ENCODE measurements around the gene PLEKHM3. TPM values are rescaled to one million over a fixed set of nuclear protein-coding genes. Genes with fewer than 3 reads are reported as not detected.

The PLEKHM3 gene
- total RNA-seq, 1 donor from 2014 or later, result 14.8 TPM

DNA sequence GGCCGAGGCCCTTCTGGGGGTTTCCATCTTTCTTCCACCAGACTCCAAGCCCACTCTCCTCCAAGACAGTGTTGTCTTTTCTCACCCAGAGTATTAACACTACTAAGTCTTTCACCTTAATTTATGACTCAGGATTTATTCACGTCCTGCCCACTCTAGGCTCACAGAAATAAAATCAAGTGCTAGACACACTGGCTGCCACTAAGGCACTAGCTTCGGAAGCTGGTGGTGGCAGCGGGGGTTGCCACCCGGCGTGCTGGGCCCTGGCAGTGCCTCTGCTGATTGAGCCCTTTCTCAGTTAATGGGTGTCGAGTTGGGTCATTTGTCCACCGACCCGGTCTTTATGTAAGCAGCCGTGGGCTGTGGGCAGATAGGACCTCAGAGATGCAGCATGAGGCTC, 162.0 kb downstream of the PLEKHM3 start:
- DNase-seq (ENCODE audit: low read depth), result no peak

DNA sequence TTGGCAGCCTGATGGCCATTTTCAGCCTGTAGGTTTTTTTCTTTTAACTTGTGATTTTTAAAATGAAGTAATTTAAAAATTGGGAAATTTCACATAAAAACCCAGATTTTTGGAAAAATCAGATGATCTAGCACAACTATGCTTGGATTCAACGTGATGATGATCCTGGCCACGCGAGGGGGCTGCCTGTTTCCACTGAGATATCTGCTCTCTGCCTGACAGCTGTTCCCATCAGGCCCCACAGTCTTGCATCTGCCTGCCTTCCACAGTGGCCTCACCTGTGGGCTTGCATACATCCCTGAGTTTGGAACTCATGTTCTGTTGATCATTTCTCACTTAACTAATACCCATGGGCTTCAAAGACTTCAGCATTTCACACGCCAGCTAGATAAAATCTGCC, 163.5 kb downstream of the PLEKHM3 start:
- DNase-seq (ENCODE audit: low read depth), result no peak

- DNase-seq (ENCODE audit: low read depth), result no peak
These were observed 164.6 kb downstream of the PLEKHM3 start for GRCh38 chr2:207860685-207861084.

DNA sequence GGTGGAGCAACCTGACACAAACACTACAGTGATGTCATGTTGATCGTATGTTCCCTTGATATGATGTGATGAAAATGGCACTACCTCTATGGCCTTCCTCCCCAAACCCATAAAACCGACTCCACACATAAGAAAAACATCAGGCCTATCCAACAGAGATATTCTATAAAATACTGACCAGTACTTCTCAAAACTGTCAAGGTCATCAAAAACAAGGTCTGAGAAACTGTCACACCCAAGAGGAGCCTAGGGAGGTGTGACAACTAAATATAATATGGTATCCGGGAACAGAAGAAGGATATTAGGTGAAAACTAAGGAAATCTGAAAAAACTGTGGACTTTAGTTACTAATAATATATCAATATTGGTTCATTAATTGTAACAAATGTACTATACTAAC, 169.7 kb downstream of the PLEKHM3 start:
- no peak for DNase-seq (ENCODE audit: low read depth)

DNA sequence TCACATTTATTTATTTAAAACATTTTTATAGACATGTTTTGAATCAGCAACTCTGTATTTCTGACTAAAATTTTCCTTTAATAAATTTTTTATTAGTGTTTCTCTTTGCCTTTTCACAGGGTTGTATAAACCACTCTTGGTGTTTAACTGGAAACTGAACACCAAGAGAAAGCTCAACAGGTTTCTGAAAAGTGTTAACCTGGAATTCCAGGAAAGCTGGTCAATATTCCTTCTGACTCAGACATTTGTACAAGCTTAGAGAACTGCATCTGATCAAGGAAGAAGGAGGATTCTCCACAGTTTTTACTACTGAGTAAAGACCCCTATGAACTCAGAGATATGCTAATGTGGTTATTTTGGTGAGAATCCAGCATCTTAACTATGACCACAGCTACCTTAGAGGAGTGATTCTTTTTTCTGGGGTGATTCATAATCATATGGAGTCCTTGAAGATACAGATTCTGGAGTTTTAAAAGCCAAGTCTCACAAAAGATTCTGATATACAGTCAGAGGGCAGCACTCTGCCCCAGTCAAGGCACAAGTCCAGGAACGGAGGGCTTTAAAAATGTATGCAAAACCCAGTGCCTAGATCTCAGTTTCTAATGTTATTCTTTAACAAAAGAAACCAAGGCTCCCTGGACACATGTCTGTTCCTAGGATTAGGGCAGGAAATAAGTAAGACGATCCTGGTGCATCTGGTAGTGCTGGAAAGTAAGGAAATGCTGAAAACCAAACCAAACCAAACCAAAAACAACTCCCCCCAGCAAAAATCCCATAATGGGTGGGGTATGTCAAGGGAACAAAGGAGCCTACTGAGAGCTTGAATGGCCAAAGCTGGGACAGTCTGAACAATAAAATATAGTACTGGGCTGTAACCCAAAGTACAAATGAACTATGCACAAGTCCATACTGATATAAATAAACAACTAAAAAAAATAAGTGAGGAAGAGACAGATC, 170.6 kb downstream of the PLEKHM3 start:
- peak; percentile 86 for DNase-seq (ENCODE audit: low read depth)

DNA sequence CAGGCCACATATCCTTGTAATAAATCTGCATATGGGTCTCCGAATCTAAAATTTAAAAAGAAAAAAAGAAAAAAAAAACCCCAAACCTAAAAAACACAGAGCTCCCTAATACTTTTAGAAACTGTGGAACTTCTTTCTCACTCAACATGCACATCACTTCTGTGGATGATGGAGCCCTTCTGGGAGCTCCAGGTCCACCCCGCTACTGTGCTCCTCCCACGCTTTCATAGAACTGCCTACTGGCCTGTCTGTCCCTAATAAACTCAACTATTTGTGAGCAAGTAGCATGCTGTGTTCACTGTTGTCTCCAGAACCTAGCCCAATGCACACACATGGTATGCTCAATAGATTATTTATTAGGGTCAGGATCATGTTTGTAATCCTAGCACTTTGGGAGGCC, 172.5 kb downstream of the PLEKHM3 start:
- no peak for DNase-seq (ENCODE audit: low read depth)

GRCh38 chr2:207849443-207849842, 175.9 kb downstream of the PLEKHM3 start:
- DNase-seq (ENCODE audit: low read depth), result no peak

GRCh38 chr2:207848545-207848928, 176.8 kb downstream of the PLEKHM3 start:
- DNase-seq (ENCODE audit: low read depth), result no peak

DNA sequence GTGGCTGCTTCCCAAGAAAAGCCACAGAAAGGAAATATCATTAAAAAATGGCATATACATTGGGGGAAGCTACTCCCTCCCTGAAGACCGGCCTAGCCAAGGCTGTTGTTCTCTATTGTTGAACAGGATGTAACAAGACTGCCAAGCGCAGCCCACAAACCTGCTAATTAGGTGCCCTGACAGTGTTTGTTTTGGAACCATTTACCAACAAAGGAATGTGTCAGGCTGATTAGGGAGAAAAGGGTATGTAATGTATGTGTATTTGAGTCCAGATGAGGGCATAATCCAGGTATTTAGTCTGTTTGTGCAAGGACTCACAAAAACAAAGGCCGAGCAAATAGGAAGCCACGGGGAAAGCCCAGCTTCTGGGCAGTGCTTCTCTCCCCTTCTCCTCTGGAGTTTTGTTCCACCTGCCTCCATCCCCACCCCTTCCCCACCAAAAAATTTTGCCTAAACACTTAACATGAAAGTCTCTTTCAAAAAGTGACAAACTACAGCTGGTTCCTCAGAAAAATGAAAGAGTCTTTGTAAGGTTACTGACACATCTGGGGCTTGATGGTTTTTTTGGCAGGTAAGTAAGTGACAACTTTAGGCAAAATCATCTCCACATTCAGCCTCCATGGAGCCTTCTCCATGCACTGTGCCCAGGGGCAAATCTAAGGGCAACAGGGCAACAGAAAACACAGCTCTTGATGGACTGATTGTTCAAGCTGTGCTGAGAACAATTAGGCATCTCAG, 177.4 kb downstream of the PLEKHM3 start:
- peak; percentile 96 for DNase-seq (ENCODE audit: low read depth)

DNA sequence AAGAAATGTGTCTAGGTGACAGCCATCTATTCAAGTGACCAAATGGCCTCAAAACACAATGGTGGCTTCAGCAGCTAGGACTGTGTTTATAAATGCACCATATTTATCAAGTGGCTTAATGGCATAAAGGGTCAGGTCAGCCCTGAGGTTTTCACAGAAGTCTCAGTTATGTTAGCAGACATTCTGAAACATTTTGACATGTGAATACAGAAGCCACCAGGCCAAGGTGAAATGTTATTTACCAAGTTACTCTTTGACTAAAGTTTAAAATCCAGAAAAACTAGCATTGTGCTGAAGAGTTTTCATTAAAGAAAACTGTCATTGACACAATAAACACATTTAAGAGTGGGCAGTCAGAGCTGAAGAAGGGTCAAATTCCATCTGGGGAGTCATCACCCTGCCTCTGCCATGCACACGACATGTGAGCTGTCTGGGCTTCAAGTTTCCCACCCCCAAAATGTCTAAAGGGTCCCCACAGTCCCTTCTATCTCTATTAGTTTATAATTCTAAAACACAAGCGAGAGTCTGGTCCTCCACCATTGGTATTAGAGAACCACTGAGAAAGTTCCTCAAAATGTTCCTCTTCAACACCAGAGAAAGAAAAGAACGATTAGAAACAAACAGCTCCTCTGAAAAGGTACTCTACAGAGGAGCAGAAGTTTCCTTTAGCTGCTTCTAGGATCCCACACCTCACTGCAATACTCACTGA, 178.1 kb downstream of the PLEKHM3 start:
- no peak for DNase-seq (ENCODE audit: low read depth)

DNA sequence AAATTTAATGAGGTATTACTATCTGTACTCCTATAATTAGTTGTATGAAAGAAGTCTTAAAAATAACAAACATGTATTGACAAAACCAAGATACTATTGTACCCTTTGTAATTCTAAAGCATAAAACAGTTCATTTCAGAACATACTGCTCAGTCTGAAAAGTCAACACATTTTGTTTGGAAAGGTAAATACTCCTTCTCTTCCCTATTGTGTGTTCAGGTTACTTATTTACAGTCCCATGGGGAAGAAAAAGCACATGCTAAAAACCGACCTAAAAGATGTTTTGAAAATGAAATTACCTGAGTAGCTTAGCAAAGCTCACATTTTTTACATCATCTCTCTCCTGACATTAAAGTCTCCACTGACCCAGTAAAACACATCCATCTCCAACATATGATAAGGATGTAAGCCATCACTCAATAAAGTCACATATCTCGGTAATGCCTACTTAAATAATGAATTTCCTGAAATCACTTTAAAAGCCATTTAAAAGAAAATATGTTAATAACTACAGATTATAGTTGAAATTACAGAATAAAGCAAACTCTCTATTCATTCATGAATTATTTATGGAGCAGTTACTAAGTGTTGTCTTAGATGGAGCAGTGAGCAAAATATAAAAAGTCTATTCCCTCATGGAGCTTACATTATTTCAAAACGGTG, 180.0 kb downstream of the PLEKHM3 start:
- peak; percentile 57 for DNase-seq (ENCODE audit: low read depth)

- no peak for DNase-seq (ENCODE audit: low read depth)
These were observed 180.7 kb downstream of the PLEKHM3 start for GRCh38 chr2:207844648-207845047.

DNA sequence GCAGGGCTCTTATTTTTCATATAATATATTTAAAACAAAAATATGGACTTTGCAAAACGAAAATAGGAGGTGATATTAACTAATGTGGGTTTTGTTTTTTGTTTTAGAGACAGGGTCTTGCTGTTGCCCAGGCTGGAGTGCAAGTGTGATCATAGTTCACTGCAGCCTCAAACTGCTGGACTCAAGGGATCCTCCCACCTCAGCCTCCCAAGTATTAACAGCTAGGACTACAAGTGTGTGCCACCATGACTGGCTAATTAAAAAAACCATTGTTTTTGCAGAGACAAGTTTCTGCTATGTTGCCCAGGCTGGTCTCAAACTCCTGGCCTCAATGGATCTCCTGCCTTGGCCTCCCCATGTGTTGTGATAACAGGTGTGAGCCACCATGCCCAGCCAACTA, 185.2 kb downstream of the PLEKHM3 start:
- no peak for DNase-seq (ENCODE audit: low read depth)

DNA sequence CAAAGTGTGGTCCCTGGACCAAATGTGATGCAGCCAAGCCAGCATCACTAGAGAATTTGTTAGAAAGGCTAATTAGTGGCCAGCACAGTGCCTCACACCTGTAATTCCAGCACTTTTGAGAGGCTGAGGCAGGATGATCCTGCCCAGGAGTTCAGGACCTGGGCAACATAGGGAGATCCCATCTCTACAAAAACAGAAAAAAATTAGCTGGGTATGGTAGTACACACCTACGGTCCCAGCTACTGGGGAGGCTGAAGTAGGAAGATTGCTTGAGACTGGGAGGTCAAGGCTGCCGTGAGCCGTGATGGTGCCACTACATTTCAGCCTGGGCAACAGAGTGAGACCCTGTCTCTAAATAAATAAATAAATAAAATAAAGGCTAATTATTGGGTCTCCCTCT, 185.8 kb downstream of the PLEKHM3 start:
- DNase-seq (ENCODE audit: low read depth), result no peak

GRCh38 chr2:207839028-207839427, 186.3 kb downstream of the PLEKHM3 start:
- DNase-seq (ENCODE audit: low read depth), result no peak

DNA sequence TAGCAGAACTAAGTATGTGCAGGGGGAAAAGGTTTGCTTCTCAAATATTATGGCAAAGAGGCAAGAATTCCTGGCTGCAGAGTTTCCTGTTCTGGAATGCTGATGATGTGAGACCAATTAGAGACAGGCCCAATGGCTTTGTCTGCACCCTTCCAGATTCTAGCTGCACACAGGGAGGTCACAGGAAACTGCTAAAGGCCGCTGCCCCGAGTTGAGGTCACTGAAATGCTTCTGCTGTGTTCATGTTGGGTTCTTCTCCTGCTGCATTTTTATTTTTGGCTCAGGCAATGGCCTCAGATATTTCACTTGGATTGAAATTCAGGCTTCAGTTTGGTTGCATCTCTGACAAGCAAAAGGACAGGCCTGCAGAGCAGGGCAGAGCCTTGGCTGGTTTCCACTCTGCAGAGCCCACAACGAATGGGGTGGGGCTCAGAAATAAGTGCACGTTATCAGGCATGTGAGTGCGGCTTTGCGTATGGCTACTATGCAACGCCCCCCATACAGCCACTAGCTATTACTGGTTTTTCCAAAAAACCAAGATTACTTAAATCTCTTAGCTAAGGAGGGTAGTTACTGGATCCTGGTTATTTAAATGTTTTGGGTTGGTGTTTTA, 188.7 kb downstream of the PLEKHM3 start:
- DNase-seq (ENCODE audit: low read depth), result no peak

- no peak for DNase-seq (ENCODE audit: low read depth)
These were observed 189.5 kb downstream of the PLEKHM3 start for GRCh38 chr2:207835805-207836204.

GRCh38 chr2:207833251-207833751, 192.0 kb downstream of the PLEKHM3 start:
- no peak for DNase-seq (ENCODE audit: low read depth)

GRCh38 chr2:207831584-207832248, 193.6 kb downstream of the PLEKHM3 start:
- DNase-seq (ENCODE audit: low read depth), result no peak

DNA sequence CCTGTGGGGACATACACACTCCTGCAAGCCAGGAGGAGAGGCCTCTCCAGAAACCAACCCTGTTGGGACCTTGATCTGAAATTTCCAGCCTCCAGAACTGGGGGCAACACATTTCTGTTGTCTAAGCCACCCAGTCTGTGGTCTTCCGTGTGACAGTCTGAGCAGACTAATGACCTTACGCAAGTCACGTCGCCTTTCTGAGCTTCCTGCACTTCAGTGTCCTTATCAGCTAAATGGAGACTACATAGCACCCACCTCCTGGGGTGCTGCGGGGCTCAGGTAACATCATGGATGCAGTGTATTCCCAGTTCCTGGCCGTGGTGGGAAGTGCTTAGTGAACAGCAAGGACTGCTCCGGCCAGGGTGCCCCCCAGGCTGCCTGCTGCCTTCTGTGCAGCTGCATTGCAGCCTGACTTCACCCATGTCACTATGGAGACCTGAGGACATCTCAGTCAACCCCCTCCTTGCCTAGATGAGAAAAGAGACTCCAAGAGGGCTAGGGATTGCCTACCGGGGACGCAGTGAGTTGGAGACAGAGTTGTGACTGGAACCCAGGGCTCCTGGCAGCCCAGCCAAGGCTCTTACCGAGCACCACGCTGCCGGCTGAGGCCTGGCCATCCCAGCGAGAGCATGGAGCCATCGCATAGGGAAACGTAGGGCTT, 194.4 kb downstream of the PLEKHM3 start:
- no peak for DNase-seq (ENCODE audit: low read depth)

All from renal cortical epithelial cell (primary cell).